CD4-positive, alpha-beta T cell (primary cell): ENCODE results near the gene ATG5. TPM values are rescaled to one million over a fixed set of nuclear protein-coding genes. Genes with fewer than 3 reads are reported as not detected.

ENCODE experiments used
- ATAC-seq: fragments of 200-7000 bp; cut with Tn5 transposase; one replicate; pipeline ENCODE4 v1.10.0; 2022; ENCODE audit warnings: mild to moderate bottlenecking; ENCODE audit not compliant: poor library complexity
- CTCF ChIA-PET: fragments of 350-600 bp; sonication (Branson Sonifier 250); formaldehyde crosslinking; loops from one replicate; lab custom pipeline; 2021; ENCODE audit warnings: antibody characterized with exemption, inconsistent platforms; lab: Charles Lee
- POLR2A ChIA-PET: fragments of 350-600 bp; sonication (Branson Sonifier 250); formaldehyde crosslinking; loops from one replicate; lab custom pipeline; 2021; ENCODE audit warnings: antibody characterized with exemption, inconsistent platforms; lab: Charles Lee
- DNase-seq, 14 experiments: peaks; one replicate each; pipeline ENCODE4 v3.0.0-alpha.2; 2013 to 2020; ENCODE audit warnings: mixed read lengths in 2 of 14
- H3K27ac ChIP-seq, 2 donors: one replicate each; pipeline versions ENCODE4 v1.5.1 to v1.7.0; 2013; ENCODE audit warnings: low read length in 2 of 2, low read depth in 1 of 2, mild to moderate bottlenecking in 1 of 2
- H3K27me3 ChIP-seq, 2 experiments: 1 replicate in 1 of 2; 2 replicates in 1 of 2; pipeline versions ENCODE4 v1.6.1 to v1.7.0; 2013; ENCODE audit warnings: low read length in 2 of 2, control low read depth in 1 of 2, mild to moderate bottlenecking in 1 of 2, moderate library complexity in 1 of 2; ENCODE audit not compliant: insufficient read depth in 2 of 2, control insufficient read depth in 1 of 2
- H3K36me3 ChIP-seq: one replicate; pipeline ENCODE4 v1.6.1; 2013; ENCODE audit warnings: low read length, control low read depth; ENCODE audit not compliant: insufficient read depth
- H3K4me1 ChIP-seq: one replicate; pipeline ENCODE4 v1.6.1; 2013; ENCODE audit warnings: low read length, control low read depth; ENCODE audit not compliant: insufficient read depth
- H3K4me3 ChIP-seq: one replicate; pipeline ENCODE4 v1.5.1; 2013; ENCODE audit warnings: mild to moderate bottlenecking, low read length, moderate library complexity
- H3K9me3 ChIP-seq, 2 experiments: 1 replicate in 1 of 2; 2 replicates in 1 of 2; pipeline versions ENCODE4 v1.6.1 to v1.7.0; 2013; ENCODE audit warnings: low read length in 2 of 2, mild to moderate bottlenecking in 2 of 2, control low read depth in 1 of 2, moderate library complexity in 1 of 2; ENCODE audit not compliant: control insufficient read depth in 1 of 2, insufficient read depth in 1 of 2
- H3K27ac Mint-ChIP-seq: one replicate; pipeline ENCODE4 v1.8.0; 2020; ENCODE audit warnings: mixed read lengths
- H3K27me3 Mint-ChIP-seq: one replicate; pipeline ENCODE4 v1.8.0; 2021; ENCODE audit warnings: mixed read lengths
- H3K36me3 Mint-ChIP-seq: one replicate; pipeline ENCODE4 v1.8.0; 2021; ENCODE audit warnings: low read depth, mixed read lengths
- H3K4me1 Mint-ChIP-seq: one replicate; pipeline ENCODE4 v1.8.0; 2021; ENCODE audit warnings: low read depth, mixed read lengths
- H3K4me3 Mint-ChIP-seq: one replicate; pipeline ENCODE4 v1.8.0; 2020; ENCODE audit warnings: mild to moderate bottlenecking, mixed read lengths
- H3K9me3 Mint-ChIP-seq: one replicate; pipeline ENCODE4 v1.8.0; 2020; ENCODE audit warnings: mixed read lengths
- CTCF ChIP-seq: fragments of 200-600 bp; IDR thresholded peaks from one replicate; pipeline ENCODE4 v1.8.0; 2022; ENCODE audit warnings: antibody characterized with exemption, mild to moderate bottlenecking
- intact Hi-C, 2 experiments: fragments of 100-400 bp; cut with DNase I in 1 of 2; cut with micrococcal nuclease in 1 of 2; formaldehyde crosslinking; loops; one replicate each; pipeline versions ENCODE4 v1.15.1 to v1.9.0; 2023 to 2025; cut with DNase I, micrococcal nuclease
- total RNA-seq, 174 experiments: library from RNA in 2 of 174; stranded (reverse) in 2 of 174; gene quantifications; one replicate each; pipeline ENCODE4 v1.2.3 and lab custom pipeline; 2021 to 2026

Gene ATG5
- total RNA-seq, 2 experiments from 2014 or later: 19.4 to 23.2 TPM

- CTCF ChIA-PET: interaction anchor here (1.1 kb wide), 1 partner anchor 36 kb away, joined by 3 read pairs; no protein-coding TSS in a partner anchor
- ATAC-seq: no peak
- H3K27ac ChIP-seq: no peak overlapping the region
- H3K4me1 Mint-ChIP-seq: peaks cover 47% of the 10 kb centered on the region
- H3K27ac Mint-ChIP-seq: no peak overlapping the region
- peaks cover 5% of the 10 kb centered on the region for H3K4me1 ChIP-seq
- no peaks in the 10 kb centered on the region for H3K9me3 ChIP-seq
- intact Hi-C loops: no loop called here
- no peak overlapping the region for H3K4me3 Mint-ChIP-seq
- H3K27me3 Mint-ChIP-seq: no peaks in the 10 kb centered on the region
- POLR2A ChIA-PET: interaction anchor here (1.2 kb wide), 1 partner anchor 76 kb away, joined by 3 read pairs; no protein-coding TSS in a partner anchor
- no peak overlapping the region for H3K4me3 ChIP-seq
- TF ChIP-seq CTCF: no peak
- no peaks in the 10 kb centered on the region for H3K9me3 Mint-ChIP-seq
- H3K27me3 ChIP-seq: no peaks in the 10 kb centered on the region
- H3K36me3 ChIP-seq: peaks cover 4% of the 10 kb centered on the region
- peaks cover 14% of the 10 kb centered on the region for H3K36me3 Mint-ChIP-seq
- DNase-seq: peak in 1 of 14 experiments; percentile 31
Observed at GRCh38 chr6:106187424-106187982, 138.1 kb downstream of the ATG5 start.

- no peak overlapping the region for H3K27ac ChIP-seq
- Mint-ChIP-seq H3K4me1 (peaks cover 53% of the 10 kb centered on the region), H3K9me3 (no peaks in the 10 kb centered on the region), H3K4me3 (no peak overlapping the region), H3K27me3 (no peaks in the 10 kb centered on the region), H3K27ac (no peak overlapping the region), H3K36me3 (peaks cover 14% of the 10 kb centered on the region)
- peaks cover 5% of the 10 kb centered on the region for H3K4me1 ChIP-seq
- H3K9me3 ChIP-seq: no peaks in the 10 kb centered on the region
- ChIA-PET CTCF (interaction anchor here (2.5 kb wide), 1 partner anchor 37 kb away, joined by 6 read pairs; no protein-coding TSS in a partner anchor), POLR2A (interaction anchor here (1.2 kb wide), 2 partner anchors 18 to 75 kb away, joined by 3 read pairs; no protein-coding TSS in a partner anchor)
- TF ChIP-seq CTCF: no peak
- ATAC-seq (no peak), DNase-seq (no peak)
- no peaks in the 10 kb centered on the region for H3K27me3 ChIP-seq
- no peak overlapping the region for H3K4me3 ChIP-seq
- intact Hi-C loops: no loop called here
- H3K36me3 ChIP-seq: peaks cover 4% of the 10 kb centered on the region
Observed at GRCh38 chr6:106186714-106187113, 138.8 kb downstream of the ATG5 start.

DNA sequence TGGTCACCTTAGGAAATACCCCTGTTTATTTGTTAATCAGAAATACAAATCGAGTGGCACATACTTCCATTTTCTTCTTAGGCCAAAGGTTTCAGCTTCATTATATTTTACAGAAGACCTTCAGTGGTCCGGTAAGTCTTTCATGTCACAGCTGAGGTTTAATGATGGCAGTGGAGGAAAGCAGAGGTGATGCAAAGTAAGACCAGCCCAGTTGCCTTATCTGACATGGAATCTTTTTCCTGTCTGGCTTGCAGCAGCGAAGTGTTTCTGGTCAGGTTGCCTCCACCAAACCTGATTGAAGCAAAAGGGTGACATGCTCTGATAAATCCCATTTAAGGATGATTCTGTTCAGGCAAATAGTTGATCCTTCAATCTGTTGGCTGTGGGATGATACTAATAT is 139.4 kb downstream of the ATG5 start:
- CTCF ChIA-PET: interaction anchor here (2.5 kb wide), 1 partner anchor 37 kb away, joined by 6 read pairs; no protein-coding TSS in a partner anchor
- POLR2A ChIA-PET: interaction anchor here (1.0 to 1.2 kb wide), 2 partner anchors 18 to 87 kb away, joined by 3 read pairs; no protein-coding TSS in a partner anchor
- no peaks in the 10 kb centered on the region for H3K27me3 ChIP-seq
- peak overlapping the region; percentile 14 for H3K27ac Mint-ChIP-seq
- H3K4me3 ChIP-seq: no peak overlapping the region
- H3K9me3 Mint-ChIP-seq: no peaks in the 10 kb centered on the region
- H3K27me3 Mint-ChIP-seq: no peaks in the 10 kb centered on the region
- no peak overlapping the region for H3K27ac ChIP-seq
- ATAC-seq (no peak), DNase-seq (peak in 2 of 14 experiments; percentile 31 to 34)
- H3K36me3 Mint-ChIP-seq: peaks cover 14% of the 10 kb centered on the region
- no peak for TF ChIP-seq CTCF
- H3K4me3 Mint-ChIP-seq: no peak overlapping the region
- peaks cover 5% of the 10 kb centered on the region for H3K4me1 ChIP-seq
- peaks cover 58% of the 10 kb centered on the region for H3K4me1 Mint-ChIP-seq
- intact Hi-C loops: no loop called here
- peaks cover 4% of the 10 kb centered on the region for H3K36me3 ChIP-seq
- no peaks in the 10 kb centered on the region for H3K9me3 ChIP-seq
